ENCODE results near the gene MBNL1.

DNA sequence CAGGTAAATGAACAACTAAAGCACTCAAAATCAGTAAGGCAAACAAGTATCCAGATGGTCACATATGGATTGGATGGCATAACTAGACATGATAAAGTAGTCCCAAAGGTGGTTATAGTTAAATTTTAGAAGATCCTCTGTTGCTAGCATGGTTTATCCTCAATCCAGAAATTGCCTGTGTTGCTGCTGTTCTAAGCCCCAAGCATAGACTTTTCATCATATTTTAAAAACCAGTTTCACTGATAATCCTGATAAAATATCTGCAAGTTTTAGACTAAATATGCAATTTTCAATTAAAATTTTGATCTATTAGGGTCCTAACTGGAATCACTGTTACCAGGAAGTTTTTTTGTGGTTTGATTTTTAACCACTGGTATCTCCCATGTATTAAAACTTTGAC is 35.4 kb downstream of the MBNL1 start:
- TF ChIP-seq TARDBP (CRISPR knock-in tag; IDR thresholded peaks at IDR 0.05) (no peak), ZBTB21 (CRISPR knock-in tag; IDR thresholded peaks at IDR 0.05) (no peak), SYNCRIP (IDR thresholded peaks at IDR 0.05; ENCODE audit: insufficient read depth, low read depth, low read length) (no peak), POLR2A (IDR thresholded peaks at IDR 0.05; ENCODE audit: insufficient read depth in 1 of 2, low read depth in 2 of 2, low read length in 2 of 2) (no peak), RAD21 (CRISPR knock-in tag; IDR thresholded peaks at IDR 0.05) (no peak), ZBTB8A (CRISPR knock-in tag; IDR thresholded peaks at IDR 0.05; ENCODE audit: borderline replicate concordance, low read depth) (no peak), RAD51 (IDR thresholded peaks at IDR 0.05; ENCODE audit: borderline replicate concordance) (no peak)
- TF ChIP-seq, protein P1, sequence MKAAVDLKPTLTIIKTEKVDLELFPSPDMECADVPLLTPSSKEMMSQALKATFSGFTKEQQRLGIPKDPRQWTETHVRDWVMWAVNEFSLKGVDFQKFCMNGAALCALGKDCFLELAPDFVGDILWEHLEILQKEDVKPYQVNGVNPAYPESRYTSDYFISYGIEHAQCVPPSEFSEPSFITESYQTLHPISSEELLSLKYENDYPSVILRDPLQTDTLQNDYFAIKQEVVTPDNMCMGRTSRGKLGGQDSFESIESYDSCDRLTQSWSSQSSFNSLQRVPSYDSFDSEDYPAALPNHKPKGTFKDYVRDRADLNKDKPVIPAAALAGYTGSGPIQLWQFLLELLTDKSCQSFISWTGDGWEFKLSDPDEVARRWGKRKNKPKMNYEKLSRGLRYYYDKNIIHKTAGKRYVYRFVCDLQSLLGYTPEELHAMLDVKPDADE (CRISPR knock-in tag; IDR thresholded peaks at IDR 0.05) = no peak
